NCI-H774 (cell line): ENCODE results near the gene LMAN2.
"Not testable (repeated sequence)": the region's sequence is repeated elsewhere in the genome, so short reads cannot be mapped to it uniquely, and the experiment has no call there.

Experiments
- DNase-seq: peaks from one replicate; lab custom pipeline; 2025; lab: John Stamatoyannopoulos, UW

The LMAN2 gene

DNA sequence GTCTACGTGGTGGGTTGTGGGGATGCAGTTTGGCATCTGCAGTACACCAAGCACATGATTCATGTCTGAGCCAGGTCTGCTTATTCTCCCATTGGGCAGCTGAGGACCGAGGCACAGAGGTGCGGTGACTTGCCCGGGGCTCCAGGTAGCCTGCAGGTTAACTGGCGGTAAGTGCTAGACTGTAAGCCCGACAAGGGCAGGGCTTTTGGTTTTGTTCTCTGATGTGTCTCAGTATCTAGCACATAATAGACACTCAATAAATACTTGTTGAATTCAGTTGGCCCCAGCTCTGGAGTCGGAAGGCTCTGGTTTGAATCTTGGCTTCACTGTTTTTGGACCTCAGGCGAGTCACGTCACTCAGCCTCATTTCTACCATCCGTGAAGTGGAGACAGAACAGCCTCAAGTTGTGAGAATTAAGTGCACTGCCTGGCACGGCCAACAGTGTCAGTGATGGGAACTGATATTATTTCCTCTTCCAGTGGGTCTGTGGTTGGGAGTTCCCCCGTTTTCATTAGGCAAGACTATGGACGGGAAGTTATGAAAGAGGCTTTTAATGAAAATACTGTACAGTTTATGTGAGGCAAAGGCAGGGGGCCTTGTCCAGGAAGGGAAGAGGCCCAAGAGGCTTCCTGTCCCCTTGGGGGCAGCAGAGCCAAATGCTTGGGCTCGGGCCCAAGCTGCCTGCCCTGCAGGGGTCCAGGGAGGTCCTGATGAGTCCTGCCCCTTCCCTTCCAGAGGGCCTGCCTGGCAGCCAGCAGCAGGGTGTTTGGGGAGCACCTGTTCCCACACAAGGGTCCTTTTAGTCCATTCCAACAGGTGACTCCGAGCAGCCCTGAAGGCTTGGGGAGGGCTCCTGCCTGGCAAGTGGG is 44.6 kb downstream of the LMAN2 start:
- DNase-seq = no peak

DNA sequence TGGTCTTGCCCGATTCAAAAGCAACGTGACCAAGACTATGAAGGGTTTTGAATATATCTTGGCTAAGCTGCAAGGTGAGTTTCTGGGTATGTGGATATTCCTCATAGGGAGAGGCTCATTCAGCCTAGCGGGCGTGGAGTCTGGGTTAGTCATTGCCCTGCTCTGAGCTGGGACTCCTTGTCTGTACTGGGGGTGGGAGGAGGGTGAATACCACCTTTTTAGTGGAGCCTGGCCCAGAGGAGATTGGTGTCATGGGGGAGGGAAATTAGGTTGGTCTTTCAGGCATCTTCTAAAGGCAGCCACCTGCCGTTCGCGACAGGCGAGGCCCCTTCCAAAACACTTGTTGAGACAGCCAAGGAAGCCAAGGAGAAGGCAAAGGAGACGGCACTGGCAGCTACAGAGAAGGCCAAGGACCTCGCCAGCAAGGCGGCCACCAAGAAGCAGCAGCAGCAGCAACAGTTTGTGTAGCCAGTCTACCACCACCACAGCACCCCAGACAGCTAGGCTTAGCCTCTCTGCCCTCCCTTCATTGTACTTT is 45.3 kb downstream of the LMAN2 start:
- DNase-seq = not testable (repeated sequence)

DNA sequence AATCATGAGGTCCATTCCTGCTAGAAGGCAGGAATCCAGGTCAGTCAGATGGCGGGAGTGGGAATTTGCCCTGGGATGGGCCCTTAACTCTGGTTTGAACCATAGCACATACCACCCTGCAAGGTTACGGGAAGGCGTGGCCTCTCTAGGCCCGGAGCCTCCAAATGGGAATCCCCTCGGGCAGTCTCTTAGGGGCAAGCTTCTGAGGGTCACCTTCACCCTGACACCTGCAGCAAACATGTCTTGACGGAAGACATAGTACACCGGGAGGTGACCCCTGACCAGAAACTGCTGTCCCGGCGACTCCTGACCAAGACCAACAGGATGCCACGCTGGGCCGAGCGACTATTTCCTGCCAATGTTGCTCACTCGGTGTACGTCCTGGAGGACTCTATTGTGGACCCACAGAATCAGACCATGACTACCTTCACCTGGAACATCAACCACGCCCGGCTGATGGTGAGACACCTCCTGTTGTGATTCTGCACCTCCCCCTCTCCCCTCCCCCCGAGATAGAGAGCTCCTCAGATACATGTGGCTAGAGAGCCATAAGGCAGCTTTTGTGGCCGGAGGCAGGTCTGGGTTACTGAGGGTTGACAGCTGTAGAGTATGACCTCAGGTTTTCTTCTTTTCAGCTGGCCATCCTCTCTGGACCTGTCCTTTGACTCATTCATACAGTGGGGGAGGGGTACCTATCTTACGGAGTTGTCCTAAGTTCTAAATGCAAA is 46.9 kb downstream of the LMAN2 start:
- no peak for DNase-seq

DNA sequence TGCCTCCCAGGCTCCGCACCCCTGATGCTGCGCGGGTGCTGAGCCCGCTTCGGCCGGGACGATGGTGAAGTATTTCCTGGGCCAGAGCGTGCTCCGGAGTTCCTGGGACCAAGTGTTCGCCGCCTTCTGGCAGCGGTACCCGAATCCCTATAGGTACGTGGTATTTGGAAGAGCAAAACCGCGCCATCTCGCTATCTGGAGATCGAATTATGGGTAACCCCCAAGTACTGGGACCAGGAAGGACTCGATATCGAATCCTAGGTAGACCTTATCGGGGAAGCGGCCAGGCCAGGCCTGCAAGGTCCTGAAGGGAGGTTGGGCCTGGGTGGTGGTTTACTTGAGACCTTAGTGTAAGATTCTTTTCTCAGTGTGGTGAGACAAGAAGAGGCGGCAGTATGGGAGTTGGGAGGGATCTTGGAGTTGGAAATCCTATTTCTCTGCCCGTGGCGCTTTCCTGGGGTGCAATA is 47.5 kb downstream of the LMAN2 start:
- no peak for DNase-seq

DNA sequence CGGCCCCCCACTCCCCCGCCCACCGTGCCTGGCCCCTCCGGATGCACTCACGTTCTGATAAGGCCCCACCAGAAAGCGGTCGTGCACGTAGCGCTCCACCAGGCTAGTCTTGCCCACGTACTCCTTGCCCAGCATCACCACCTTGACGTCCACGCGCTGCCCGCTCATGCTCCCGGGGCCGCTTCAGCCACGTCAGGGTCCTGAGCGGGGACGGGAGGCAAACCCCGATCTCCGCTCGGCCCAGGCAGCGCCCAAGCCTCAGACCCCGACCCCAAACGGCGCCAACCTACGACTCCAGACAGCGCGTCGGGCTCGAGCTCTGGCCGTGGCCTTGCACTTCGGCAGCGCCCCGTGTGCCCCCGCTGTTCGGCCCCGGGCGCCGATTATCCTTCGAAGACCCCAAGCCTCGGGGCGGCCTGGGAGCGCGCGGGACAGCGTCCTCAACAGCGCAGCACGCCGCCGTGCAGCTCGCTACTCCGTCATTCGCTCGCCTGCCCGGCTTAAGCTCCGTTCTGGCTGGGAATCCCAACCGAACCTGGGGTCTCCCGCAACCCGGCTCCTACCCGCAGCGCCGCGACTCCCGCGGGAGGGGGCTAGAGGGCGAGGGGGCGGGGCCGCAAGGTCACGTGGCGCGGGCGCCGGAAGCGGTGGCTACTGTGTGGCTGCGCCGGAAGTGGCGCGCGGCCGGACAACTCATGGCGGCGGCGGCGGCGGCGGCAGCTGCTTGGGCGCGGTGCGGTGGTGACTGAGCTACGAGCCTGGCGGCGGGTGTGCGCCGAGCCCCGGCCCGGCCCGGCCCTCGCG is 48.1 kb downstream of the LMAN2 start, which contains the start of the genes PRELID1 and RAB24:
Gene PRELID1 (plus strand): TSS at position 679 of the 804 bp plus-strand sequence. CDS start 187 bp downstream, outside the sequence.
Gene RAB24 (minus strand): TSS at position 599 of the 804 bp plus-strand sequence. CDS start 431 bp downstream, at position 168.
- peak; percentile 81 for DNase-seq

DNA sequence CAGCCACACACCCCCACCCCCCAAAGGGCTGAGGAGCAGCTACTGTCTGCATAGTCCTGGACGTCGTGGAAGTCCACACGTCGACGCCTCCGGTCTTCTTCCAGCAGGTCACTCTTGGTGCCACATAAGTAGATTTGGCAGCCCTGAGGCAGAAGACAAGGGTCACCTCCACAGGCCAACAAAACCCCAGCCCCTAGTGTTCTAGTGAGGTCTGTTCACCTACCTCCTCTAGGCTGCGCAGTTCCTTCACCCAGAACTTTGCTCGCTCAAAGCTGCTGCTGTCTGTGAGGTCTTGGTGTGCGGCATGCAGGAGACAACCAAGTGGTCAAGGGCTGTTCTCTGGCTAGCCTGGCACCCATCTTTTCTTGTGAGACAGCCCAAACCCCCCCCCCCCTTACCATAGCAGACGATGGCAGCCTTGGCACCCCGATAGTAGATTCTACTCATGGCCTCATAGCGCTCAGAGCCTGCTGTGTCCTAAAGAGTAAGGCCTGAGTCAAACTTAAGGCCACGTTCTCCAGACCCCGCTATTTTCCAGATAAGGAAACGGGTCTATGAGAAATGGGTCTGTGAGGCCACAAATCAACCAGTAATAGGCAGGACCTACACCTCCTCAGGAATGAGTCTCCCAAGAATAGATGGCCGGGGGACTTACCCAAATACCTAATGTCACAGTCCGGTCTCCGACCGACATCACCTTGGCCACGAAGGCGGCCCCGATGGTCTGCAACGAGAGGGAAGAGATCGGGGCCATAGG is 48.9 kb downstream of the LMAN2 start:
- no peak for DNase-seq

DNA sequence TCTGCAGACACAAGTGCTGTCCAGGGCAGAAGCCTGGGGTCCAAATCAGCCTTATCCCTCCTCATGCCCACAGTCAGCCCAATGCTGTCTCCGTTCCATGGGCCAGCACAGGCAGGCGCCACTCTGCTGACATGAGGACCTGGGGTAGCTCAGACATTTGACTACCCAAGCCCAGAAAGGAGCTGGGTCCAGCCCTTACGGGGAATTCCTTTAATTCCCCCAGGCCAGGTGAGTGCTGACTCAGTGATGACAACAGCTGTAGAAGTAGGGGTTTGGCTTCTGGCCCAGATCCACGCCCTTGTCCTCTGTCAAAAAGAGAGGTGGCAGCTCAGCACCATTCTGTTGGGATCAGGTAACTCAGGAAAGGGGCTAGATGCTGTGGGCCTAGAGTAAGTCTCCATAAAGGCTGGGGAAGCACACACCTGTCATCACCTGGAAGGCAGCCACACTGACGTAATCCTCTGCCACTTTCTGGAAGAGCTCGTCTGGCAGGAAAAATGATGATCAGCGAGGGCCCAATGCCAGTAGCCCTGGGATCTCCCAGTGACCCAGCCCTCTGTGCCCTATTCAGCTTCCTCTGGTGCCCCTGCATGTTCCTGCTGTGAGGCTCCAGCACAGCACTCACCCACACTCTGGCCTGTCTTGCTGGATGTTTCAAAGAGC is 49.8 kb downstream of the LMAN2 start:
- peak; percentile 69 for DNase-seq

DNA sequence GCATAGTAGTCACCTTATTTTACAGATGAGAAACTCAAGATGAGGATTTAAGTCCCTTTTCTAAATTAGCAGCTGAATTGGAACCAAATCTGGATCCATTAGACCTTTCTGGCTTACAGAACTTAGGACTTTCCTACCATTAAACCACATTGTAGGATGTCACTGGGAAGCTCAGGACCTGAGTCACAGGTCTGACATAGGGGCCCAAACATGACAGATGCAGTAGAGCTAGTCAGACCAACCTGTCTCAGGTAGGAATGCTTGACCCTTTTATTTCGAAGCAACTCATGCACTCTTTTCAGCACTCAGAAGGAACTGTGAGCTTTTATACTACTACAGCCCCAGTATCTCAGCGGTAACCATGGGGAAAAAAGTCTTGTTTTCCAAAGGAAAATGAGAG is 50.5 kb downstream of the LMAN2 start:
- no peak for DNase-seq

DNA sequence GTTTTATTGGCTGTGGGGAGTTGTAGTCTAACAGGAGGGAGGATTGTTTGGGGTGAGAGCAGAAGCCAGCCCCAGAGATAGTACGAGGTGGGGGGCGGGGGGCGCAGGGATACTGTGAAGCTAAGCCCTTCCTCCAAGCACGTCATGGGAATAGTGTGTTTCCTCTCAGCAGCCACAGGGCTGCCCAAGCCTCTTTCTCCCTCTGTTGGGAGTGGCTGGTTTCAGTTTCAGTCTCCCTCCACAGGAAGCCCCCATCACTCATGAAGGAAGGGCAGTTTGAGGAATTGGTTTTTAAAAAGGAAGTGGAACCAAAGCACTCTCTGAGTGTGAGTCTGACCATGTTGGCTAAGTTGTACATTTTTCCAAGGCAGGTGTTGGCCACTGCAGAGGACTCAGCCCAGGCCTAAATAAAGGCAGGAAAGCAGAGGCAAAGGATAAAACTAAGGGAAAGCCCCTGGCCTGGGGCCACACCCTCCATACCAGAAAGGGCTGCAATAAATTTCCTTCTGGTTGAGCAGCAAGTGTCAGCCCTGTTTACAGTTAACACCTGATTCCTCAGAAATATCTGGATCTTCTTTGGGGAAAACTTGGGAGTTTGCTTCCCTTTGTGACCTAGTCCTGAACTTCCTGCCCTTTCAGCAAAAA is 51.1 kb downstream of the LMAN2 start:
- no peak for DNase-seq

DNA sequence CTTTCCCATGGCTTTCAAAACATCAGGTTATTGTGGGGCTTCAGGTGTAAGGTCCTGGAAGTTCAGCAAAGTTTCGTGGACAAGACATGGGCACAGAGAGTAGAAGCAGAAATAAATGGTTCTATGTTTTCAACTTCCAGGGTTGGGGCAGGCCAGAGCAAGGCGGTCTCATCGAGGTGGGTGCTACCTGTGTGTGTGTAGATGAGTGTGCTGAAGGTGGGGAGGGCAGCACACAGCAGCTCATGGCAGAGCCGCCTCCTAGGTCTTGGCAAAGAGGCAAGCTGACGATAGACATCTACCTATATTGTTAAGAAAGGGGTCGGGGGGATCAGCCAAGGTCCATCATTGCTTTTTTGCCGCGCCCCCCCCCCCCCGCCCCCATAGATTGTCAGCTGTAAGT is 51.8 kb downstream of the LMAN2 start:
- DNase-seq = no peak

DNA sequence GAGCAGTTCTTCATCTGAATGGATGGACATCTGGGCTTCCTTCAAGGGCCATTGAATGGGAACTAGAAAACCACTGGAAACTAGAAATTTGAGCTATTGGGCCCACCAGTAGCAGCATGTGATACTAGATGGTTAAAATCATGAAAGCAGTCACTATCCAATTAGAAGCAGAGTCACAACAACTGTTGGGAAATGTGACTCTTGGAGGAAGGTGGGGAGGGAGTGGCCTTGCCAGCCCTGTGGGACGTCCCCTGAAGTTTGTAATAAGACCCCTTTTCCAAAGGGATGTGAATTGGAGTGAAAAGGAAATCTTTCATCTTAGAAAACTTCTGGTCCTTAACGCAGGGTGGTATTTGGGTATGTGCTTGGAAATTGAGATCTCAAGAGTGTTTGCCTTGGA is 53.5 kb downstream of the LMAN2 start:
- DNase-seq = no peak

DNA sequence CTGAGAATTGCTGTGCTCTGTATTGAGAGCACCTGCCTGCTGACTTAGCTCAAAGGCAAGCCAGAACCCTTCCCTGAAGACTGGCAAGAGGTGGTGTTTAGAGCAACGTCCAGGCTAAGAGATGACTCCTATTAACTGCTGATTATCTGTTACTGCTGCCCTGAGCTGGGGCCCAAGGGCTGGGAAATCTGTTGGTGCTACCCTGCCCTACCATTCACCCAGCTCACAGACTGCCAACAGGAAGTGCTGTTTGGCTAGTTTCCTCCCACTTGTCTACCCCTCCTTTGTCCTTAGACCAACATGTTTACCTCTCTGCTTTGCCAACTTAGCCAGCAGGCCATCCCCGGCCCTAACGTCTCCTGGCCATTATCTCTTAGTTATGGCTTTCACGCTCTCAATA is 54.9 kb downstream of the LMAN2 start:
- DNase-seq = no peak

DNA sequence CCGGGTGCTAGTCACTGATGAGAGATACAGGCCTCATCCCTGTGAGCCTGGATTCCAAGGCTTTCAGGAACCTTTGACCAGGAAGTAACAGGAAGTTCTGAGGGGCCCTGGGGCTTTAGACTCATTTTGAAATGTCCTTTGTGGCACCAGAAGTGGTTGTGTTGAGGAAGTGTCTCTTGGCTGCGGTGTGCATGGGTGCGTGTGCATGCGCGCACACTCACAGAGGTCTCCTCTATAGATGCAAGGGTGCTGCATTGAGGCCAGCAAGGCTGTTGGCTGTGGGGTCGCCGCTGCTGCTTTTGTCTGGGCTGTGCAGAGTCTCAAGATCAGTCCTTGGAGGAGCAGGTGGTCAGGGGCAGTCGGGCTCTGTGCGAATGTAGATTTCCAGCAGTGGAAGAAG is 55.5 kb downstream of the LMAN2 start:
- no peak for DNase-seq

DNA sequence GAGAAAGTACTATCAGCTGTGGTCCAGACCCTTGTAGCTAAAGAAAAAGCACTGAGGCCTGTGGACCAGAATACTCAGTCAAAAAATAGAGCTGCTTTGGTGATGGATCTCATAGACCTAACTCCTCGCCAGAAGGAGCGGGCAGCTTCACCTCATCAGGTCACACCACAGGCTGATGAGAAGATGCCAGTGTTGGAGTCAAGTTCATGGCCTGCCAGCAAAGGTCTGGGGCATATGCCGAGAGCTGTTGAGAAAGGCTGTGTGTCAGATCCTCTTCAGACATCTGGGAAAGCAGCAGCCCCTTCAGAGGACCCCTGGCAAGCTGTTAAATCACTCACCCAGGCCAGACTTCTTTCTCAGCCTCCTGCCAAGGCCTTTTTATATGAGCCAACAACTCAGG is 56.8 kb downstream of the LMAN2 start:
- DNase-seq = no peak

DNA sequence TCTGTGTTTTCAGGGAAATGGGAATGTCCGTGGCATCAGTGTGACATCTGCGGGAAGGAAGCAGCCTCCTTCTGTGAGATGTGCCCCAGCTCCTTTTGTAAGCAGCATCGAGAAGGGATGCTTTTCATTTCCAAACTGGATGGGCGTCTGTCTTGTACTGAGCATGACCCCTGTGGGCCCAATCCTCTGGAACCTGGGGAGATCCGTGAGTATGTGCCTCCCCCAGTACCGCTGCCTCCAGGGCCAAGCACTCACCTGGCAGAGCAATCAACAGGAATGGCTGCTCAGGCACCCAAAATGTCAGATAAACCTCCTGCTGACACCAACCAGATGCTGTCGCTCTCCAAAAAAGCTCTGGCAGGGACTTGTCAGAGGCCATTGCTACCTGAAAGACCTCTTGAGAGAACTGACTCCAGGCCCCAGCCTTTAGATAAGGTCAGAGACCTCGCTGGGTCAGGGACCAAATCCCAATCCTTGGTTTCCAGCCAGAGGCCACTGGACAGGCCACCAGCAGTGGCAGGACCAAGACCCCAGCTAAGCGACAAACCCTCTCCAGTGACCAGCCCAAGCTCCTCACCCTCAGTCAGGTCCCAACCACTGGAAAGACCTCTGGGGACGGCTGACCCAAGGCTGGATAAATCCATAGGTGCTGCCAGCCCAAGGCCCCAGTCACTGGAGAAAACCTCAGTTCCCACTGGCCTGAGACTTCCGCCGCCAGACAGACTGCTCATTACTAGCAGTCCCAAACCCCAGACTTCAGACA is 57.5 kb downstream of the LMAN2 start:
- no peak for DNase-seq

DNA sequence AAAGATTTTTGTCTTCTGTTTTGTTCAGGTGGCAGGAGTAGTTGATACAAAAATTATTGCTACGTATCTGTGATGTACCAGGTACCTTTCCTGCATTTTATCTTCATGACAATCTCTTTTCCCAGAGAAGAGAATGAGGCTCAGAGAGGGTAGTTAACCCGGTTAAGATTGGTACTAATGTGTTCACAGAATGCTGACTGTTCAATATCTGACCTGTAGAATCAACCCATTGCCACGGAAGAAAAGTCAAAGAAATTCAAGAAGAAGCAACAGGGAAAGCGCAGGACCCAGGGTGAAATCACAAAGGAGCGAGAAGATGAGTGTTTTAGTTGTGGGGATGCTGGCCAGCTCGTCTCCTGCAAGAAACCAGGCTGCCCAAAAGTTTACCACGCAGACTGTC is 59.7 kb downstream of the LMAN2 start:
- DNase-seq = no peak

DNA sequence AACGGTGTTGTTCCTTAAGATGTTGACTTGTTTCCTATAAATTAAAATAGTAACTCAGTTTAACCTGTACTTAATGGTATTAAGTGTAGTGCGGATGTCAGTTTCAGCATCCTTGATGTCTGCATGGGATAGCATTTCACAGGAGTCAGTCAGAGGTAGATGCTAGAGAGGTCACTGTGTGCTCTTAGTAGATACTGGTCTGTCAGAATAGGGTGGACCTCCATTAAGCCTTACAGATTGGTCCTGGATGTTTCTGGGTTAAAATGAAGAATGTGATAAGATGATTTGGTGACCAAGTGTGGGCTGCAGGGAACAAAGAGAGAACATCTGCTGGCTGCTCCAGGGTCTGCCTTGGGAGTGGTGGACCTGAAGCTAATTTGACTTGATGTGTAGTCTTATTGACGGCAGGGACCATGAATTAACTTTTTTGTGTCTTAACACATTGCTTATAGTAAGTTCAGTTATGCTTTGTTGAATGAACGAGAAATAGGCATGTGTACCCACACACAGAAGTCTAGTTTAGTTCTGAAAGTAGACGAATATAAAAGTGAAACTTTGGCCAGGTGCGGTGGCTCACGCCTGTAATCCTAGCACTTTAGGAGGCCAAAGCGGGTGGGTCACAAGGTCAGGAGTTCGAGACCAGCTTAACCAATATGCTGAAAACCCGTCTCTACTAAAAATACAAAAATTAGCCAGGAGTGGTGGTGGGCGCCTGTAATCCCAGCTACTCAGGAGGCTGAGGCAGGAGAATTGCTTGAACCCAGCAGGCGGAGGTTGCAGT is 60.5 kb downstream of the LMAN2 start:
- no peak for DNase-seq

DNA sequence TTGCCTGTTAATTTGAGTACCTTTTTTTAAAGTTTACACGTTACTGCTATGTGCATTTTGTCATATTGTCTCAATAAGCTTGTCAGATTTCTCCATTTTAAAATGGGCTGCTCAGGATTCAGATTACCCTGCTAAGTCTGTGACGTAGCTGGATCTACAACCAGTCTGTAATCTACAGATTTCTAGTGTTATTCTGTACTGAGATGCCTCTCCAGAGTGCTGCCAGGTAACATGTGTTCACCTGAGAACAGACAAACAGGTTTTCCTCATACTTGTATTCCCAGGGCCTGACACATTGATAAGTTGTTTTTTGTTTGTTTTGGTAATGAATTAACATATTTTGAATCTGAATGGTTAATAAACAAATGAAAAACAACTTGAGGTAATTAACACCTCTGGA is 63.3 kb downstream of the LMAN2 start:
- DNase-seq = no peak
